Measurements from ENCODE around the gene SLC9A8. TPM values are rescaled to one million over a fixed set of nuclear protein-coding genes. Genes with fewer than 3 reads are reported as not detected.
A peak's percentile ranks its signal among the peaks of the same experiment; 100 is the strongest.

Gene SLC9A8
- total RNA-seq, 4 donors from 2014 or later, result 9.0 to 31.0 (median 16.6) TPM

DNA sequence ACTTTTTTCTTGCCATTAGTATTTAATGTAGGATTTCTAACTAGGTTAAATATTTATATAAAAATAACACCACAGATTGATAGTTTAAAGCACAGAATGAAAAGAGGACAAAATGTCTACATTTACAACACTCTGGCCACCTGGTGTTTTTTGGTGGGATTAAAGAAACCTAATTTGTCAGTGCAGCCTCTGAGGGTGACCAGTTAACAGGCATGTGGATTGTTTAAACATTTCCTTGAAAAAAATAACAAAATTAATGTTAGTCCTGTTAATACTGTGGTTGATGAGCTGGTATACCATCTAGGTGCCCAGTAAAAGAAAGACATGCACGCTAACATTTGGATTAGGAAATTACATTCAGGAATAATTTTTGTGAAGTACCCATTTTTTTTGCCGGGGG is 8.8 kb downstream of the SLC9A8 start:
- Histone ChIP-seq H3K36me3 (peaks cover 0 to 19% (median 0%) of the 10 kb centered on the region in 4 donors), H3K27ac (peak overlapping the region; percentile 51 to 74 (median 64)), H3K9me3 (no peaks in the 10 kb centered on the region), H3K4me3 (no peak overlapping the region), H3K27me3 (no peaks in the 10 kb centered on the region), H3K4me1 (peaks cover 0 to 40% (median 7%) of the 10 kb centered on the region in 4 donors)
- intact Hi-C loops (cut with DNase I; ENCODE audit: low total_unique reads), result no loop called here
- in situ Hi-C loops (cut with MboI; ENCODE audit: low pct_ligation_motif_present in 1 of 4, low pct_unique_long_range_greater_than_20kb in 1 of 4, low sequenced_read_pairs in 3 of 4), result no loop called here
- TF ChIP-seq, protein P1, sequence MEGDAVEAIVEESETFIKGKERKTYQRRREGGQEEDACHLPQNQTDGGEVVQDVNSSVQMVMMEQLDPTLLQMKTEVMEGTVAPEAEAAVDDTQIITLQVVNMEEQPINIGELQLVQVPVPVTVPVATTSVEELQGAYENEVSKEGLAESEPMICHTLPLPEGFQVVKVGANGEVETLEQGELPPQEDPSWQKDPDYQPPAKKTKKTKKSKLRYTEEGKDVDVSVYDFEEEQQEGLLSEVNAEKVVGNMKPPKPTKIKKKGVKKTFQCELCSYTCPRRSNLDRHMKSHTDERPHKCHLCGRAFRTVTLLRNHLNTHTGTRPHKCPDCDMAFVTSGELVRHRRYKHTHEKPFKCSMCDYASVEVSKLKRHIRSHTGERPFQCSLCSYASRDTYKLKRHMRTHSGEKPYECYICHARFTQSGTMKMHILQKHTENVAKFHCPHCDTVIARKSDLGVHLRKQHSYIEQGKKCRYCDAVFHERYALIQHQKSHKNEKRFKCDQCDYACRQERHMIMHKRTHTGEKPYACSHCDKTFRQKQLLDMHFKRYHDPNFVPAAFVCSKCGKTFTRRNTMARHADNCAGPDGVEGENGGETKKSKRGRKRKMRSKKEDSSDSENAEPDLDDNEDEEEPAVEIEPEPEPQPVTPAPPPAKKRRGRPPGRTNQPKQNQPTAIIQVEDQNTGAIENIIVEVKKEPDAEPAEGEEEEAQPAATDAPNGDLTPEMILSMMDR (IDR thresholded peaks at IDR 0.05), result peak in 1 of 5 experiments; percentile 11
- no peak for TF ChIP-seq EP300 (IDR thresholded peaks at IDR 0.05; ENCODE audit: low read depth)
- WGBS, 2 donors (ENCODE audit: low coverage in 1 of 2), result 86 to 88% methylated on average over 2 of the region's 2 CpGs
- DNase-seq, result no peak

DNA sequence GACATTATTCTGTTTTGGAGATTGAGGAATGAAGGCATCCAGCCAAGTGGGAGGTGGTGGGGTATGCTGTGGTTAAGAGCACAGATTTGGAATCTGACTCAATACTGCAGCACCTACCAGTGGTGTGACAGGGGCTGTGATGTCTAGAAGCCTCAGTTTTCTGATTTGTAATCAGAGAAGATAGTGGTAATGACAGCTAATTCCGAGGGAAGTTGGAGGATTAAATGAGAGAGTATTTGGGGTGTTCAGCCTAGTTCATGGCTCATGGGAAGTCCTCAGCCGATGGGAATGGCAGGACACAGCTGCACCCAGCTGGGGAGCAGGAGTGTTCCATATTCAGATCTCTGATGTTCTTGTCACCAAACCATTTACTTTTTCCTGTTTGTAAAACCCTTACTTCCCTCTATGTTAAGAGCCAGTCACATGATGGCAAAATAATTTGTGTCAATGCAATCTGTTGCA is 9.3 kb downstream of the SLC9A8 start:
- no peak for TF ChIP-seq EP300 (IDR thresholded peaks at IDR 0.05; ENCODE audit: low read depth)
- TF ChIP-seq, protein P1 (IDR thresholded peaks at IDR 0.05), result no peak
- no peak for TF ChIP-seq POLR2A (IDR thresholded peaks at IDR 0.05)
- TF ChIP-seq POLR2AphosphoS5 (IDR thresholded peaks at IDR 0.05), result no peak
- intact Hi-C loops (cut with DNase I; ENCODE audit: low total_unique reads), result no loop called here
- Histone ChIP-seq H3K4me1 (peaks cover 0 to 40% (median 7%) of the 10 kb centered on the region in 4 donors), H3K9me3 (no peaks in the 10 kb centered on the region), H3K27ac (peak overlapping the region; percentile 51 to 74 (median 64)), H3K4me3 (no peak overlapping the region), H3K27me3 (no peaks in the 10 kb centered on the region), H3K36me3 (peaks cover 0 to 19% (median 1%) of the 10 kb centered on the region in 4 donors)
- WGBS, 2 donors (ENCODE audit: low coverage in 1 of 2), result 40 to 78% methylated on average over 1 to 2 of the region's 2 CpGs
- in situ Hi-C loops (cut with MboI; ENCODE audit: low pct_ligation_motif_present in 1 of 4, low pct_unique_long_range_greater_than_20kb in 1 of 4, low sequenced_read_pairs in 3 of 4), result no loop called here
- DNase-seq, result no peak

DNA sequence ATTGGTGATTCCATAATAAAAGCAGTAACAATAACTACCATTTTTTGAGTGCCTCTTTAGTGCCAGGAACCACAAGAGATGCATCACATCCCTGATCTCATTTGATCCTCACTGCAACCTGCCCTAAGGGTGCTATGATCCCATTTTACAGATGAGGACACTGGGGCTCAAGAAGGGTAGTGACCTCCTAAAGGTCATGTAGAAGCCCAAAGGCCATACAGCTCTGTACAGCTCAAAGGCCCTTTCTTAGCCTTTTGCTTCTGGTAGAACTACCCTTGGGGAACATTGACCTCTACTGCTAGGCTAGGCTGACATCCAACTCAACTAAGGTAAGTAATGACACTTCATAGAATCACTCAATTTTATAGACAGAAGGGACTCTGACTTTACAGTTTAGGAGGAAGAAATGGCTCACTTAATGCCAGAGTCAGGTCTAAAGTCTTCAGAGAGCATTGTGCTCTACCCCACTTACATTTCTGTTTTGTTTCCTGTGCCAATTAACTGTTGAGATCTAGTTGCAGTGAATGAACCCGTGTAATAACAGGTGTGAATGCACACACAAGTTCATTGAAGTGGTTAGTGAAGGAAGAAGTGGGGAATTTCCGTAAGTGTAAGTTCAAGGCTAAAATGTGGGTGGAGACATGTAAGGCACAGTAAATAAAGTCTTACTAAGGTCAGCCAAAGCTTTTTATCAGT is 10.7 kb downstream of the SLC9A8 start:
- intact Hi-C loops (cut with DNase I; ENCODE audit: low total_unique reads), result no loop called here
- DNase-seq, result no peak
- in situ Hi-C loops (cut with MboI; ENCODE audit: low pct_ligation_motif_present in 1 of 4, low pct_unique_long_range_greater_than_20kb in 1 of 4, low sequenced_read_pairs in 3 of 4), result no loop called here
- H3K27me3 ChIP-seq, result no peaks in the 10 kb centered on the region
- 32% methylated on average over 2 of the region's 2 CpGs; no CpG with 5 or more reads in 1 of the 2 donors for WGBS, 2 donors (ENCODE audit: low coverage in 1 of 2)
- no peaks in the 10 kb centered on the region for H3K9me3 ChIP-seq
- peak overlapping the region; percentile 51 to 74 (median 64) for H3K27ac ChIP-seq
- TF ChIP-seq POLR2A (IDR thresholded peaks at IDR 0.05) (no peak), POLR2AphosphoS5 (IDR thresholded peaks at IDR 0.05) (peak in 2 of 3 donors; percentile 31 to 45)
- peaks cover 0 to 40% (median 7%) of the 10 kb centered on the region in 4 donors for H3K4me1 ChIP-seq
- H3K4me3 ChIP-seq, result no peak overlapping the region
- peaks cover 0 to 28% (median 4%) of the 10 kb centered on the region in 4 donors for H3K36me3 ChIP-seq

DNA sequence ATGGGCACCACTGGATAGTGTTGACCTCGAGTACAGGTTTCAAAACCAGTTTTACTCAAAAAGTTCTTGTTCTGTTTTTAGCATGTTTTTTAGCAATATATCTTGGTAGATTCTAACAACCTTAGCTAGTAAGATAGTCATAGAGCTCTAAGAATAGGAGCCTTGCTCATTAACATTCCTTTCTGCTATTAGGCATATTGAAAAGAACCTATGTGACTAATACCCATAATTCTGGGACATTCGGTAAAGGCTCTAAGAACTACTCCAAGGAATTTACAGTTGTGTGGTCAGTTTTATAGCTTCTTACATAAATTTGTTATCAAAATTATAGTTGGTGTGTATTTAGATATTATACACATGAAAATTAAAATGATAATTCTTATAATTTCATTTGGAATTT is 11.6 kb downstream of the SLC9A8 start:
- peaks cover 0 to 27% (median 4%) of the 10 kb centered on the region in 4 donors for H3K36me3 ChIP-seq
- H3K9me3 ChIP-seq, result no peaks in the 10 kb centered on the region
- TF ChIP-seq, protein P1 (IDR thresholded peaks at IDR 0.05), result no peak
- TF ChIP-seq EP300 (IDR thresholded peaks at IDR 0.05; ENCODE audit: low read depth) (no peak), POLR2AphosphoS5 (IDR thresholded peaks at IDR 0.05) (no peak), POLR2A (IDR thresholded peaks at IDR 0.05) (no peak)
- H3K4me1 ChIP-seq, result peaks cover 0 to 40% (median 7%) of the 10 kb centered on the region in 4 donors
- in situ Hi-C loops (cut with MboI; ENCODE audit: low pct_ligation_motif_present in 1 of 4, low pct_unique_long_range_greater_than_20kb in 1 of 4, low sequenced_read_pairs in 3 of 4) (no loop called here), intact Hi-C loops (cut with DNase I; ENCODE audit: low total_unique reads) (no loop called here)
- peak overlapping the region; percentile 51 to 74 (median 64) for H3K27ac ChIP-seq
- H3K27me3 ChIP-seq, result no peaks in the 10 kb centered on the region
- H3K4me3 ChIP-seq, result no peak overlapping the region
- 82 to 84% methylated on average over 2 of the region's 2 CpGs for WGBS, 2 donors (ENCODE audit: low coverage in 1 of 2)
- DNase-seq, result no peak
